ENCODE measurements around the gene FNDC5. TPM values are rescaled to one million over a fixed set of nuclear protein-coding genes. Genes with fewer than 3 reads are reported as not detected.
A peak's percentile ranks its signal among the peaks of the same experiment; 100 is the strongest.

Gene FNDC5
- total and polyA plus RNA-seq, 2 of the 13 experiments (the other 11 are each of a cell fraction or from before 2014, with no cell fraction given), result 1.4 to 3.1 TPM

DNA sequence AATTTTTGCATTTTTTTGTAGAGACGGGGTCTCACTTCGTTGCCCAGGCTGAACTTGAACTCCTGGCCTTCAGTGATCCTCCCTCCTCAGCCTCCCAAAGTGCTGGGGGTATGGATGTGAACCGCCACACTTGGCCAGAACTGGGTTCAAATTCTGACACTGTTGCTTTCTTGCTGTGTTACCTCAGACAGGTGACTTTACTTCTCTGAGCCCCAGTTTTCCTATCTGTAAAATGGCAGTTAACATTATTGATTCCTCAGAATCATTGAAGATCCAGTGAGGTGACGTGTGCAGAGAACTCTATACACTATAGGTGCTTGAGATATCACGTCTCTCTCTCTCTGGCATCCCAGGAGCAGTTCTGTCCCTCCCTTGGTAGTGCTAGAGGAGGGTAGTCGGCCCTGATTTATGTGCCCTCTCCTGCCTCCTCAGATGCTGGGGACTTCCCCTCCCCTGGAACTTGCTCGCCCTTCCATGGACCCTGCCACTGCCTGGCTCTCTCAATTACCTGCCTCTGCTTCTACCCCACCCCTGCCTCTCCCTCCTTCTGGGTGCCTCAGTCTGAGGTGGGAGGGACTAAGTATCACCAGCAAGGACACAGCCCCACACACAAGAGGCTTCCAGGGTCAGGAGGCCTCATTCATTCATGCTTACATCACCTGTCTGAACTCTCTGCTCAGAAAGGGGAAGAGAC lies 12.8 kb upstream of the FNDC5 start:
- in situ Hi-C loops (cut with HindIII; ENCODE audit: extremely low pct_ligation_motif_present, low pct_unique_long_range_greater_than_20kb), result no loop called here

More for the DNA sequence above, 12.8 kb upstream of the FNDC5 start:
- Histone ChIP-seq H3K4me3 (replicated peaks in 1 of 3; ENCODE audit: insufficient read depth in 1 of 3, low read depth in 2 of 3, low read length in 3 of 3) (no peak overlapping the region), H3K27ac (ENCODE audit: extremely low read length, insufficient read depth, low read length) (no peak overlapping the region), H2AFZ (ENCODE audit: low read length) (no peak overlapping the region), H3K9ac (ENCODE audit: insufficient read depth, low read depth, low read length) (no peak overlapping the region), H3K9me3 (ENCODE audit: low read length) (no peaks in the 10 kb centered on the region), H3K4me1 (ENCODE audit: insufficient read depth, low read length) (peaks cover 7% of the 10 kb centered on the region), H3K27me3 (ENCODE audit: control insufficient read depth in 1 of 2, insufficient read depth in 2 of 2, low read length in 2 of 2) (peaks cover 9 to 50% of the 10 kb centered on the region in 2 experiments; a peak in 4 of 5 replicates), H3K79me2 (ENCODE audit: insufficient read depth, low read length) (no peaks in the 10 kb centered on the region), H3K4me2 (ENCODE audit: low read depth, low read length) (no peak overlapping the region), H3K36me3 (replicated peaks in 1 of 2; ENCODE audit: control insufficient read depth in 1 of 2, insufficient read depth in 2 of 2, low read length in 2 of 2) (no peaks in the 10 kb centered on the region), H4K20me1 (ENCODE audit: insufficient read depth, low read length) (0 out of 2 replicates have a peak, but pooled peaks cover 4% of the 10 kb centered on the region)
- 35% methylated on average over 7 of the region's 7 CpGs for WGBS (ENCODE audit: low lambda C conversion rate)
- DNase-seq (ENCODE audit: low spot score), result no peak
- peak; percentile 71; the same call in 1 of the 2 replicates for TF ChIP-seq ZNF768 (CRISPR knock-in tag; IDR thresholded peaks at IDR 0.05)
- TF ChIP-seq, protein P1, sequence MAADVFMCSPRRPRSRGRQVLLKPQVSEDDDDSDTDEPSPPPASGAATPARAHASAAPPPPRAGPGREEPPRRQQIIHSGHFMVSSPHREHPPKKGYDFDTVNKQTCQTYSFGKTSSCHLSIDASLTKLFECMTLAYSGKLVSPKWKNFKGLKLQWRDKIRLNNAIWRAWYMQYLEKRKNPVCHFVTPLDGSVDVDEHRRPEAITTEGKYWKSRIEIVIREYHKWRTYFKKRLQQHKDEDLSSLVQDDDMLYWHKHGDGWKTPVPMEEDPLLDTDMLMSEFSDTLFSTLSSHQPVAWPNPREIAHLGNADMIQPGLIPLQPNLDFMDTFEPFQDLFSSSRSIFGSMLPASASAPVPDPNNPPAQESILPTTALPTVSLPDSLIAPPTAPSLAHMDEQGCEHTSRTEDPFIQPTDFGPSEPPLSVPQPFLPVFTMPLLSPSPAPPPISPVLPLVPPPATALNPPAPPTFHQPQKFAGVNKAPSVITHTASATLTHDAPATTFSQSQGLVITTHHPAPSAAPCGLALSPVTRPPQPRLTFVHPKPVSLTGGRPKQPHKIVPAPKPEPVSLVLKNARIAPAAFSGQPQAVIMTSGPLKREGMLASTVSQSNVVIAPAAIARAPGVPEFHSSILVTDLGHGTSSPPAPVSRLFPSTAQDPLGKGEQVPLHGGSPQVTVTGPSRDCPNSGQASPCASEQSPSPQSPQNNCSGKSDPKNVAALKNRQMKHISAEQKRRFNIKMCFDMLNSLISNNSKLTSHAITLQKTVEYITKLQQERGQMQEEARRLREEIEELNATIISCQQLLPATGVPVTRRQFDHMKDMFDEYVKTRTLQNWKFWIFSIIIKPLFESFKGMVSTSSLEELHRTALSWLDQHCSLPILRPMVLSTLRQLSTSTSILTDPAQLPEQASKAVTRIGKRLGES (CRISPR knock-in tag; IDR thresholded peaks at IDR 0.05; ENCODE audit: borderline replicate concordance), result no peak
- POLR2A ChIA-PET, result no interaction called here
- ATAC-seq, result no peak
- no TSS peak for BruUV-seq (replicated peaks)
- intact Hi-C loops (cut with micrococcal nuclease; ENCODE audit: unreplicated experiment), result no loop called here
- CTCF ChIA-PET (ENCODE audit: low intra/inter-chr PET ratio, low total read pairs), result no interaction called here
- FAIRE-seq, result no peak
